Measurements from ENCODE around the gene ZMYND8.

GRCh38 chr20:47379433-47380150, 23.1 kb upstream of the ZMYND8 start:
- TF ChIP-seq POLR2A (IDR thresholded peaks at IDR 0.05) (no peak), CTCF (IDR thresholded peaks at IDR 0.05) (no peak)

All from heart left ventricle (tissue), 13 donors.